ENCODE results near the gene FOXA2.

Gene FOXA2

GRCh38 chr20:22536141-22536828, 48.1 kb downstream of the FOXA2 start:
- ATAC-seq (no peak), DNase-seq (no peak)

DNA sequence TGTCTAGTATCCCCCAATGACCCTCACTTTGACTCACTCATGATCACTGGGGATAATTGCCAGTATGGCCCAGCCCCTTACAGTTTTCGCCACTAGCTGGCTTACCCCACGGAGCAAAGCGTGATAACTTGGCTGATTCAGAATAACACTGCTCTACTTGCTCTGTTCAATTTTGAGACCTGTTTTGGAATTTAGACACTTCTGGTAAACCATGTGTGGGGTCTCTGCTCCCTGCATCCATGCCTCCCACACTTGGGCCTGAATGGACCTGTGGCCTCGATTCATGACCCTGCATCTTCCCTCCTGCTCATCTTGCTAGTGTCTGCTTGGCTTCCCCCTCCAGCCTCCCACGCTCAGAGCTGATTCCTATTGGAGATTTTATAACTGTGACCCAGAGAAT, 48.9 kb downstream of the FOXA2 start:
- ATAC-seq (no peak), DNase-seq (no peak)

- ATAC-seq (no peak), DNase-seq (no peak)
These were observed 50.3 kb downstream of the FOXA2 start for GRCh38 chr20:22533823-22534751.

DNA sequence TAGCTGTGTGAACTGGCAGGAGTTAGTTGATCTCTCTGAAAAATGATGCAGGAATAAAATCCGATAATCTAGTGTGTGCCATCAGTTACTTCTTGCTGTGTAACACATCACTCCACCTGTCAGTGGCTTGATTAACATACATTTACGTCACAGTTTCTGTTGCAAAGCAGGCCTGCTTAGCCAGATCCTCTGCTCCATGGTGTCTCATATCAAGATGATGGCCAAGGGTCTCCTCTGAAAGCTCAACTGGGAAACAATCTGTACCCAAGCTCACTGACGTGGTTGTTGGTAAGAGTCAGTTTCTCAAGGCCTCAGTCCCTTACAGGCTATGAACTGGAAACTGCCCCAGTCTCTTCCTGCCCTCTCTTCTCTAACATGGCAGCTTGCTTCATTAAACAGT, 51.8 kb downstream of the FOXA2 start:
- DNase-seq, result no peak
- ATAC-seq, result no peak

- ATAC-seq (no peak), DNase-seq (no peak)
These were observed 52.6 kb downstream of the FOXA2 start for GRCh38 chr20:22531756-22532155.

DNA sequence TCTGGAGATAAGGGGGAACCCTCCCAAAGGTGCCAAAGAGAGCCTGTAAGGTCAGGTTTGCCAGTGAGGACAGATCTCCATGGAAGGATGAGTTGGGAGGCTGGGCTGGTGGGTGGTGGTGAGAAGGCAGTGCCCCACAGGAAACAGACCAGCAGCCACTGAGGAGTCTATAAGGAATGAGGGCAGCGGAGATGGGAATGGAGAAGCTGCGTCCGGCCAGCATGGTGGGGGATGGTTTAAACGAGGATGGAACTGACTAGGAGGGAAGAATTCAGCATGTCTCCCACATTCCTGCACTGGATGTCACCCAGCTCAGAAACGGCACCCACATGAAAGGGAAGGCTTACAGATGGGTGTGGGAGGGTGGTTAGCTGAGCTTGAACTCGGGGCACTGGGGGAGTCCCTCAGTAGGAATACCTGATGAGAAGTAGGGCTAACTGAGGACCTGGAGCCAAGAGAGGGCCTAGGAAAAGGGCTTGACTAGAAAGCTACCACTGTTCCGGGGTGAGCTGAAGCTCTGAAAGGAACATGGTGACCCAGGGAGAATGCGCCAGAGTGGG, 53.2 kb downstream of the FOXA2 start:
- DNase-seq, result no peak
- ATAC-seq, result no peak

Measured in stimulated activated naive CD8-positive, alpha-beta T cell treated with anti-CD3 and anti-CD28 coated beads, Interleukin-15, Interleukin-2, amounts not matched to agents 100 U/mL and 50 U/mL, for 24 hours (primary cell).